GM12801 (cell line): ENCODE measurements around the gene SLC16A5.

ENCODE experiments used
- TF ChIP-seq, protein P1 (sequence below): IDR thresholded peaks from one replicate; pipeline ENCODE4 v1.5.1; 2011; ENCODE audit warnings: control low read depth; ENCODE audit not compliant: insufficient read length; ENCODE audit errors: extremely low read depth

The SLC16A5 gene

GRCh38 chr17:75086496-75087181, 1.1 kb upstream of the SLC16A5 start:
- TF ChIP-seq, protein P1, sequence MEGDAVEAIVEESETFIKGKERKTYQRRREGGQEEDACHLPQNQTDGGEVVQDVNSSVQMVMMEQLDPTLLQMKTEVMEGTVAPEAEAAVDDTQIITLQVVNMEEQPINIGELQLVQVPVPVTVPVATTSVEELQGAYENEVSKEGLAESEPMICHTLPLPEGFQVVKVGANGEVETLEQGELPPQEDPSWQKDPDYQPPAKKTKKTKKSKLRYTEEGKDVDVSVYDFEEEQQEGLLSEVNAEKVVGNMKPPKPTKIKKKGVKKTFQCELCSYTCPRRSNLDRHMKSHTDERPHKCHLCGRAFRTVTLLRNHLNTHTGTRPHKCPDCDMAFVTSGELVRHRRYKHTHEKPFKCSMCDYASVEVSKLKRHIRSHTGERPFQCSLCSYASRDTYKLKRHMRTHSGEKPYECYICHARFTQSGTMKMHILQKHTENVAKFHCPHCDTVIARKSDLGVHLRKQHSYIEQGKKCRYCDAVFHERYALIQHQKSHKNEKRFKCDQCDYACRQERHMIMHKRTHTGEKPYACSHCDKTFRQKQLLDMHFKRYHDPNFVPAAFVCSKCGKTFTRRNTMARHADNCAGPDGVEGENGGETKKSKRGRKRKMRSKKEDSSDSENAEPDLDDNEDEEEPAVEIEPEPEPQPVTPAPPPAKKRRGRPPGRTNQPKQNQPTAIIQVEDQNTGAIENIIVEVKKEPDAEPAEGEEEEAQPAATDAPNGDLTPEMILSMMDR = no peak

- TF ChIP-seq, protein P1 = no peak
These were observed 584 bp upstream of the SLC16A5 start for GRCh38 chr17:75087182-75087557.

GRCh38 chr17:75088465-75089417, 987 bp downstream of the SLC16A5 start:
- TF ChIP-seq, protein P1 = no peak

- TF ChIP-seq, protein P1 = no peak
These were observed 3.4 kb downstream of the SLC16A5 start for GRCh38 chr17:75090871-75091854.

- TF ChIP-seq, protein P1 = no peak
These were observed 4.1 kb downstream of the SLC16A5 start for GRCh38 chr17:75091855-75092327.

- TF ChIP-seq, protein P1 = no peak
These were observed 5.9 kb downstream of the SLC16A5 start for GRCh38 chr17:75093548-75094158.
